Measurements from ENCODE around the gene ANKRD39. TPM values are rescaled to one million over a fixed set of nuclear protein-coding genes. Genes with fewer than 3 reads are reported as not detected.

Gene ANKRD39
- polyA plus RNA-seq, 4 donors: 8.3 to 12.0 (median 9.6) TPM

DNA sequence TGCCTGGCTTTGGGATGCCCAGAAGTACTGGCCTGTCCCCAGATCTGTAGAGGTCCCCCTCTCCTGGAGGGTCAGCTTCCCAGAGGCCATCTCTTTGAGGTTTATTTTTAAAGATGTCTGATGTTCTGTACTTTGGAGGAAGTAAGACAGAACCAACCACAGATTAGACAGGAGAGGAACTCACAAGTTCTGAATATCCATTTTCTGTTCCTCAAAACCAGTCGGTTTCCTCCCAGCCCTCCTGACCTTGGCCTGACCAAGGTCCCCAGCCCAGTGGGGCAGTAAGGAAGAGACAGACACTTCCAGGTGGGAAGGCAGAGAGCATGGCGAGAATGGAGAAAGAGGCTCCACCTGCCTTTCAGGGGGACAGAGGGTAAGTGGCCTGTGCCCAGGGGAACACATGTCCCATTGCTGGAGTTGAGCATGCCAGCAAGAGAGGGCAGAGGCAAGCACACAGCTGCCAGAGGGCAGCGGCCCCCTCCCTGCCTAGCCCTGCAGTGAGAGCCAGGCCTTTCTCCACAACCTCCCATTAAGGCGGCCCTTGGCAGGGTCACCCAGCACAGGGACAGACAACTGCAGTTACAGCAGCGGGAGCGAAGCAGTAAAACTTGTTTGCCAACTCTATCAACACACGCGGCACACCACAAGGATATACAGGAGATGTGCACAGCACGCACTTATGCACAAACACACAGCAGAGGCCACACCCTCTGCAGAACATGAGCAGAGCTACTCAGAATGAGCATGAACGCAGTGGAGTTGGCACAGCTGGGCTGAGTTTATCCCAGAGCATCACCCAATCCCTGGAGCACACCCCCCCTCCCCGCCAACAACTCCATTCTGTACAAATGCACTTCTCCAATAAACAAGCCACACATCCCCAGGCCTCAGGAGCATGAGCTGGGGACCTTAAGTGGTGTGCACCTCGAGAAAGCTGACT is 30.5 kb upstream of the ANKRD39 start:
- no peak for DNase-seq (ENCODE audit: low read depth in 4 of 4, low spot score in 2 of 4)

DNA sequence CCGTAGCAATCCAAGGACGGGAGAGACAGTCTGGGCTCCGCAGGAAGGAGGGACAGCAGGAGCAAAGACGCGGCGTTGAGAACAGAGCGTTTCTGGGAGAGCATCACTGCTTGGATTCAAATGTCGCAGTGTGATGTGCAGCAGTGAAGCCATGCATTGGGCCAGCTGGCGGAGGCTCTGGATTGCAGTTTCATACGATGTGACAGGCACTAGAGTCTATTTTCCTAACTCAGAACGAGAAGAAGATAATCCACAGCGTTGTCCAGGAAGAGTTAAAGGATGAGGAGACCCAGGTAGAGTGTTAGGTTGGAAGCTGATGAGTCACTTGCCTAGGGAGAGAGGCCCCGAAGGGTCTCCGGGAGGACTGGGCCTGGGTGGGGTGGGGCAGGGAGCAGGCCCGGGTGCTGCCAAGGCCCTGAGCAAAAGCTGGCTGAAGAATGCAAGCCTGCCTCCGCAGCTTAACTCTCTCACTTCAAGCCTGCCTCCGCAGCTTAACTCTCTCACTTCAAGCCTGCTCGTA is 29.7 kb upstream of the ANKRD39 start:
- no peak for DNase-seq (ENCODE audit: low read depth in 4 of 4, low spot score in 2 of 4)

DNA sequence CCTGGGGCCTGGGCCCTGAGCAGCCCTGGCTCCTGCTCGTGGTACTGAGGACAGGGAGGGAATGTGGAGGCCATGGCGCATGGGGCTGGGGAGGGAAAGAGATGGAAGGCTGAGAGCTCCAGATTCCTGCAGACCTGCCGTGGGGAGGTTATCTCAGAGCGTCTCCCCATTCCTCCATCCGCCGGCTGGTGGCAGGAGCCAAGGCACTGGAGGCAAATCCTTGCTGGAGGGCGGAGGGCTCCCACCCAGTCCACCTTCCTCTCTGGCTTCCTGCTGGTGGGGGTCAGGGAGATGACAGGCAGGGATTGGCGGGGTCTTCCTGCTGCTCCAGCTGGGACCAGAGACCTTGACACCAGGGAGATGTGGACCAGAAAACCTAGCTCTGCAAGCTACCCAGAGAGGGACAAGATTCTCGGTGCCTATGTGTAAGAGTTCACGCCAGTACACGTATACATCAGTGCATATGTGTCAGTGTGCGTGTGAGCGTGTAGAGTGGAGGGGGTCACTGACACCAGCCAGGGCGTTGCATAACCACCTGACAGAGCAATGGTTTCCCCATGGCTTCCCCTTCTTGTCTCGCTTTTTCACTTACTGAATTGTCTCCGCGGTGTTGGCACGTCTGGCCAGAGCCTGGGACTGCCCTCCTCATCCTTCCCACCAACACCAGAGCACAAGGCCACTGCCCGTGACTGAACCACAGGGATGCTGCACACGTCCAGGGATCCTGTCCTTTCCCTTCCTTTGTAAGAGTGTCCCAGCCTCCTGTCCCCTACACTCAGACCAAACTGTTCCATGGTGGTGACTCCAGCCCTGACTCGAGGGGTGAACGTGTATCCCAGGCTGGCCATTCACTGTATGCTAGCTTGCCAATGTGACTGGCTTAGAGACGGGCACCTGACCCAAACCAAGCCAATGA is 27.9 kb upstream of the ANKRD39 start:
- no peak for DNase-seq (ENCODE audit: low read depth in 4 of 4, low spot score in 2 of 4)

DNA sequence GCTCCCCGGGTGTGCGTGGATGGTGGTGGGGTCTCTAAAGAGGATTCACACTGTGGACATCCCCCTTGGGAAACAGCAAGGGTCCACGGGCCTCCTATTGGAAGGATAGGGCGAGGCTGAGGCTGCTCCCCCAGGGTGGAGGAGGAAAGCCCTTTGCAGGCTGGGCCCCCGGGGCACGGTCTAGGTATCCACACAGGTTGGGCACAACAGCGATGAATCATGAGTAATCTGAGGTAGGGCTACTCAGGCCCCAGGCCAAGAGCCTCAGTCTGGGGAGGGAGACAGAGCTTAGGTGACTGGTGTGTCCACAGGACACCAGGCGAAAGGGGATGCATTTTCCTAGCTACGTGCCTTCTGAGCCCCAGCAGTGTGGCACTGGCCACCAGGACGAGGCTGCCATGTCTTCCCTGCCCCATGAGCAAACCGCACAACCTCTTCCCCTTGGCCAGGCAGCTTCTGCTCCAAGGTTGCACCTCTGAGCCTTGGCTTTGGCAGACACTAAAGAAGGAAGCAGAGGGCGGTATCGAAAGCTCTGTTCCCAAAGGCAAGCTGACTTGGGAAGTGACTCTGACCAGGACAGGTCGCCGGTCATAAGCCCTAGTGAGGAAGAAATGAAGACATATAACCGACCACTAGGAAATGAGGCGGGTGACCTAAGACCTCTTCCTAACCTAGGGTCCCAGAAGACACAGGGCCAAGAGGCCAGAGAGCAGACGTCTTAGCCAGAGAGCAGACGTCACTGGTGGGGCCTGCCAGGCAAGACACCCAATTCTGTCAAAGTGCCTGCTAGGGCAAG is 26.7 kb upstream of the ANKRD39 start:
- DNase-seq (ENCODE audit: low read depth in 4 of 4, low spot score in 2 of 4): no peak

DNA sequence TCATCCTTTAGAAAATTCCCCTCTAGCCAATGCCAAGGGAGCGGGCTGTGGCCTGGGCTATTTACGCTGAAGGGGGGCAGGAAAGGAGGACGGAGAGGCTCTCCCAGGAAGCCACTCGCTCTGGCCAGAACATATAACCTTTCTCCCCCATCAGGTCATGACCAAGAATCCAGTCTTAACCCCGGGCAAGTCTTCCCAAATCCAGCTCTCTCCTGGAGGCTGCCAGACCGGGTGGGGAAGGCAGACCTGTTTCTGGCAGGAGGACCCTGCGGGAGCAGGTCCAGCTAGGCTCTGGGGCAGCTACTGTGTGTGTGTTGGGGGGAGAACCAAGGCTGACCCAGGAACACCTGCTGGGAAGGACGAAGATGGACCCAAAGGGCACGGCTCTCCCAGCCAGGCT is 25.5 kb upstream of the ANKRD39 start:
- no peak for DNase-seq (ENCODE audit: low read depth in 4 of 4, low spot score in 2 of 4)

DNA sequence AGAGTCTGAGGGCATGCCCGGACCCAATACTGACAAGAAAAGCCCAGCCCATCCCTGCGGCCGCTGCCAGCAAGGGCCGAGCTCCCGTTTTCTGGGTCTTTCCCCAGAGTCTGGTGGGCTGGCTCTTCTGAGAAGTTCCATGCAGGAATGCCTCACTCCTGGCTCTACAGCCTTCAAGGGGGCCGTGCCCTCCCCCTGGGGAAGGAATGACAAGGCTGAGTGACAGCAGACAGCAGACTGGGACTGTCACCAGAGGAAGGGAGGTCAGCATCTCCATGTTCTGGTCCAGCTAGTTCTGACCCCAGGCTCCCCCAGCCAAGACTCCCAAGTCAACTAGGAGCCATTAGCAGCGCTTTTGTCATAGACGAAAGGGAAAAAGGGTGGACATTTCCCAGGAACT is 25.1 kb upstream of the ANKRD39 start:
- DNase-seq (ENCODE audit: low read depth in 4 of 4, low spot score in 2 of 4): no peak

GRCh38 chr2:96882230-96882629 is 24.4 kb upstream of the ANKRD39 start:
- no peak for DNase-seq (ENCODE audit: low read depth in 4 of 4, low spot score in 2 of 4)

GRCh38 chr2:96881349-96882195 is 23.8 kb upstream of the ANKRD39 start:
- DNase-seq (ENCODE audit: low read depth in 4 of 4, low spot score in 2 of 4): no peak

DNA sequence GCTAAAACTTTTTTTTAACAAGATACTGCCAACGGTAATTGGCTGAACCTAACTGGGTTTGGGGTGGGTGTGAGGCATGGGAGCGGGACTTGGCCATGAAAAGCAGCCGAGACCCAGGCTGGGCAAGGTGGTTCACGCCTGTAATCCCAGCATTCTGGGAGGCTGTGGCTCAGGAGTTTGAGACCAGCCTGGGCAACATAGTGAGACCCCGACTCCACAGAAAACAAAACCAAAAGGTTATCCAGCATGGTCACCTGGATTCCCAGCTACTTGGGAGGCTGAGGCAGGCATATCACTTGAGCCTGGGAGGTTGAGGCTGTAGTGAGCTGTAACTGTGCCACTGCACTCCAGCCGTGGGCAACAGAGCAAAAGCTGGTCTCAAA is 23.1 kb upstream of the ANKRD39 start:
- DNase-seq (ENCODE audit: low read depth in 4 of 4, low spot score in 2 of 4): no peak

DNA sequence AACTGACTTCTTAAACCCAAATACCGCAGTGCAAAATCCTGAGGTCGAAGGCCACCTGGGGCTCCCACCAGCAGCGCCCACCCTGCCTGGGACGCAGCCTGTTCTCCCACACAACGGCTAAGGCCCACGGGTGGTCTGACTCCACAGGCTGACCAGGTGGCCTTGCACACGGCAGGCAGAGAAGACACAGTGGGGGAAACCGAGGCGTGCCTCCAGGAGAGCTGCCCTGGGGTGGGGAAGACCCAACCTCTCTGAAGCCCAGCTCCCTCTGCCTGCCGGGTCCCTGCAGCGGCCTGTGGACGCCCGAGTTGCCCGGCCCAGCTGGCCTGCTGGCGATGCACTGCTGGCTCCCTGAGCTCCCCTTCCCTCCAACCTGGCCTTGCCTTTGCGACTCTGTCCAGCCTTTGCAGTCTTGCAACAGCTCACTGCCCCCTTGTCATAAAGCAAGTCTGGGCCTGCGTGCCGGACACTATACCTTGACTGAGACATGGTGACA is 21.8 kb upstream of the ANKRD39 start:
- DNase-seq (ENCODE audit: low read depth in 4 of 4, low spot score in 2 of 4): no peak

DNA sequence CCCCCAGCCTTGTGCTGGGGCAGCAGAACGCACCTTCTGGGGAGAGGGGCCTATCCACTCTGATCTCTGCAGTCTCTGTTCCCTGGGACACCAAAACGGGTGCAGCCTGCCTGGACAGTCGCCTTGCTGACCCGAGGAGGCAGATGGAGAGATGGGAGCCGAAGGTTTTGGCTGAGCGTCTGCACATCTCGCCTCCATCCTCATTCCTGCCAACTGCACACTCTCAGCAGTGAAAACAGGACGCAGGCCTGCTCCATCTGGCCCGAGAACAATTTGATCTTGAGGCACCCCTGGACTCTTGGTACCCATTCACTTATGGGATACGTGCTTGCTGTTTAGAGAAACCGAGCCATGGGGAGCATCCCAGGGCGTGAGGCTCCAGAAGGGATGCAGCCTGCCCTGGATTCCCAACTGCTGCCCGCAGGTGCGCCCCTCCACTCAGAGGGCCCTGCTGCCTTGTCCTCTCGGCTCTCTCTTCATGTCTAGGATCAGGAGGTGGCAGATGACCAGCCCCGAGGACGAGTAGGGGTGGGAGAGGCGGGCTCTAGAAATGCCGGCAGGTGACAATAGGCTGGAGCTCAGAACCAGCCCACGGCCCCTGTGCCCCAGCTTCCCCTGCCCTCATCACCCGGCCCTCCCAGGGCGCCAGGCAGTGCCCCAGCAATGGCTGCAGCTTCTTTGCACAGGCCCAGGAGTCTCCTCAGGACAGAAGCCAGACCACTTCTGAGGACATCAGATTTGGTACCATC is 21.2 kb upstream of the ANKRD39 start:
- DNase-seq (ENCODE audit: low read depth in 4 of 4, low spot score in 2 of 4): no peak

GRCh38 chr2:96878171-96878570 is 20.4 kb upstream of the ANKRD39 start:
- DNase-seq (ENCODE audit: low read depth in 4 of 4, low spot score in 2 of 4): no peak

- DNase-seq (ENCODE audit: low read depth in 4 of 4, low spot score in 2 of 4): no peak
These were observed 19.8 kb upstream of the ANKRD39 start for GRCh38 chr2:96877631-96878092.

DNA sequence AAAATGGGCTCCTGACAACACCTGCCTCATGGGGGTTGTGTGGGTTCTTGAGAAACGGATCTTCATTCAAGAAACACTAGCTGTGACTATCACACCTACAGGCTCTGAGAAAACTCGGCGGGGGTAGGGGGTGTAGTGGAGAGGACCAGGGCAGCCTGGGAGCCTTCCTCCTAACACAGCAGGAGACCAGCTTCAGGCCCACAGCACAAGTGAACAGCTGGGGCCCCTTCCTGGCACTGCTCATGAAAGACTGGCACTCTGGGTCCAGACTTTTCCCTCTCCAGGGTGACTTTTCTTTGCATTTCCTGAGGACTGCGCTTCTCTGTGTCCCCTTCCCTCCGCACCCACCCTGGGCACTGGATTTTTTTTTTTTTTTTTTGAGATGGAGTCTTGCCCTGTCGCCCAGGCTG is 19.2 kb upstream of the ANKRD39 start:
- DNase-seq (ENCODE audit: low read depth in 4 of 4, low spot score in 2 of 4): no peak

- no peak for DNase-seq (ENCODE audit: low read depth in 4 of 4, low spot score in 2 of 4)
These were observed 18.6 kb upstream of the ANKRD39 start for GRCh38 chr2:96876269-96877041.

DNA sequence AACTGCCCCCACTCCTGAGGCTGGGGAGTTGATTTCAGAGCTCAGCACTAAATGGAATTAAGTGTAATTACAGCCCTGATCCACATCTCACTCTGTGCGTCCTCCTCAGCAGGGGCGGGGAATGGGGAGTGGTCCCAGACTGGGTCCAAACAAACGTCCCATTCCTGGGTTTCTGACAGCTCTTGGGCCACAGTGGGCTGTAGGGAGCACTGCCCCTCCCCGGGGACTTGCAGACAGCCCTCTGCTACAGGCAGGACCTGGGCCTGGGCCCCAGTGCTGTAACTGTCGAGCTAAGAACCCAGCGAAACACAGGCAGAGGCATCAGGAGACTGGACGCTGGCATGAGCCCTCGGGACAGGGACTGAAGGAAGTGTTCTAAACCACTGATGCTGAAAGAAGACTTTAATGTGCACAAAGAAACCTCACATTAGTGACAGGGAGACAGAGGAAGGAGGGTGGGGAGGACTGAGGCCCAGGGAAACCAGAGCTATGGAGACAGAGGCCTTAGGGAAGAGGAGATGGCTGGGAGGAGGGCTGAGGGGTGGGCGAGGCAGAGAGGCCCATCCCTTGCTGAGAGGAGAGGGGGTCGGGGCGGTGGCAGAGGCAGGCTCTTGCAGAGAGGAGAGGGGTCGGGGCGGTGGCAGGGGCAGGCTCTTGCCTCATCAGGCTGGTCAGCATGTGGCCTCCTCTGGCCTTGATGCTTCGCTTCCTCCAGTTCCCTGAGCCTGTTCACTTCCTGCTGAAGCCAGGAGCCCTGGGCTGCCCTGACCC is 17.9 kb upstream of the ANKRD39 start:
- no peak for DNase-seq (ENCODE audit: low read depth in 4 of 4, low spot score in 2 of 4)

- no peak for DNase-seq (ENCODE audit: low read depth in 4 of 4, low spot score in 2 of 4)
These were observed 16.5 kb upstream of the ANKRD39 start for GRCh38 chr2:96874198-96874831.
